NOMO-1 treated with DMSO at 0.1 percent for 48 hours (cell line): ENCODE data around the gene TARS1.
"Not testable (repeated sequence)": the region's sequence is repeated elsewhere in the genome, so short reads cannot be mapped to it uniquely, and the experiment has no call there.

Experiments
- DNase-seq: peaks from one replicate; lab custom pipeline; 2025; ENCODE audit not compliant: unreplicated experiment; lab: John Stamatoyannopoulos, UW

Gene TARS1

GRCh38 chr5:33482335-33482734 lies 41.6 kb downstream of the TARS1 start:
- no peak for DNase-seq

- DNase-seq: no peak
Measured at GRCh38 chr5:33487236-33487635, 46.5 kb downstream of the TARS1 start.

- no peak for DNase-seq
Measured at GRCh38 chr5:33488558-33489355, 48.0 kb downstream of the TARS1 start.

- no peak for DNase-seq
Measured at GRCh38 chr5:33489481-33490067, 48.8 kb downstream of the TARS1 start.

GRCh38 chr5:33490071-33490665 lies 49.4 kb downstream of the TARS1 start:
- DNase-seq: no peak

GRCh38 chr5:33491941-33492340 lies 51.2 kb downstream of the TARS1 start:
- no peak for DNase-seq

- DNase-seq: no peak
Measured at GRCh38 chr5:33494466-33494865, 53.7 kb downstream of the TARS1 start.

- no peak for DNase-seq
Measured at GRCh38 chr5:33501260-33501659, 60.5 kb downstream of the TARS1 start.

GRCh38 chr5:33501899-33502298 lies 61.1 kb downstream of the TARS1 start:
- no peak for DNase-seq

- no peak for DNase-seq
Measured at GRCh38 chr5:33504570-33504969, 63.8 kb downstream of the TARS1 start.

- DNase-seq: no peak
Measured at GRCh38 chr5:33507426-33507825, 66.7 kb downstream of the TARS1 start.

GRCh38 chr5:33509036-33509435 lies 68.3 kb downstream of the TARS1 start:
- no peak for DNase-seq

GRCh38 chr5:33513462-33514185 lies 72.9 kb downstream of the TARS1 start:
- no peak for DNase-seq

- DNase-seq: not testable (repeated sequence)
Measured at GRCh38 chr5:33515366-33515765, 74.6 kb downstream of the TARS1 start.

- DNase-seq: no peak
Measured at GRCh38 chr5:33516421-33516820, 75.7 kb downstream of the TARS1 start.
